ENCODE results near the gene TRAFD1. TPM values are rescaled to one million over a fixed set of nuclear protein-coding genes. Genes with fewer than 3 reads are reported as not detected.

Gene TRAFD1
- total and polyA plus RNA-seq, 2 of the 8 experiments (the other 6 are each of a cell fraction or from before 2014, with no cell fraction given) = 18.1 to 33.1 TPM

DNA sequence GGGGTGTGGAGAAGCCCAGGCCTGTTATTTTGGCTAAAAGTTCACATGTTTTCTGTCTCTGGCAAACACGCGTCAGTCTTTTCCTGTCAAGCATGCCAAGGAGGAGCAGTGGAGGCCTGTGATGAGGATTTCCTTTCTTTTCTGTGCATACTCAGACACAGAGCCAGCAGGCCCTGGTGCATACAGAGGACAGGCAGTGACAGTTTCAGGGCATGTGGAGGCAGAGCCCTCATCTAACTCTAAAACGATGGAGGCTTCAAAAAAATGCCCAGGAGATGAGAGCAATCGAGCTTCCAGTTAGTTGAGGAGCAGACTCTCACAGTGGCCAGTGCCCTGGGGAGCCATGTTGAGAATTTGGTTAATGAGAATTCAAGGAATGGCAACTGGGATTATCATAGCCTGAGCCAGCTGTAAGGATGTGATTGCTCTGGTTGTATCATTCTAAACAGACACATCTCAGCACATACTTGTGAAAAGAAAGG, 66.5 kb downstream of the TRAFD1 start:
- Histone ChIP-seq H2BK15ac (ENCODE audit: low read length) (no peak overlapping the region), H3K23ac (ENCODE audit: insufficient read length) (no peak overlapping the region), H4K91ac (replicated peaks; ENCODE audit: insufficient read length, low read length) (no peak overlapping the region), H3K9me3 (ENCODE audit: insufficient read depth in 2 of 2, low read depth in 1 of 2, low read length in 1 of 2) (no peaks in the 10 kb centered on the region), H3K14ac (ENCODE audit: insufficient read length) (no peak overlapping the region), H3K4ac (replicated peaks; ENCODE audit: insufficient read length, low read depth, low read length) (no peak overlapping the region), H3K36me3 (ENCODE audit: control insufficient read depth in 2 of 4, insufficient read depth in 4 of 4, low read length in 3 of 4) (peaks cover 6 to 31% (median 11%) of the 10 kb centered on the region in 4 experiments; a peak in 6 of 8 replicates), H4K5ac (ENCODE audit: insufficient read length, low read depth, low read length) (no peak overlapping the region), H2AFZ (ENCODE audit: low read length) (no peak overlapping the region), H3K4me1 (replicated peaks in 1 of 4; ENCODE audit: control insufficient read depth in 3 of 4, insufficient read depth in 4 of 4, low read length in 3 of 4) (no peaks in the 10 kb centered on the region), H2BK20ac (ENCODE audit: low read length) (no peak overlapping the region), H4K20me1 (replicated peaks in 1 of 2; ENCODE audit: control insufficient read depth in 1 of 2, insufficient read depth in 2 of 2, low read length in 2 of 2) (no peaks in the 10 kb centered on the region), H3K27me3 (replicated peaks in 1 of 4; ENCODE audit: control insufficient read depth in 3 of 4, extremely low read depth in 1 of 4, insufficient read depth in 3 of 4, low read length in 3 of 4) (no peaks in the 10 kb centered on the region), H3K23me2 (ENCODE audit: low read depth, low read length) (no peaks in the 10 kb centered on the region), H3K4me2 (ENCODE audit: insufficient read depth in 1 of 2, low read depth in 2 of 2, low read length in 2 of 2) (no peak overlapping the region), H3K4me3 (ENCODE audit: extremely low read depth in 1 of 4, insufficient read depth in 2 of 4, low read depth in 3 of 4, low read length in 4 of 4) (no peak overlapping the region), H3K56ac (replicated peaks; ENCODE audit: insufficient read length, low read depth, low read length) (no peak overlapping the region), H4K8ac (ENCODE audit: extremely low read depth, insufficient read depth, low read length) (no peak overlapping the region), H3K79me1 (ENCODE audit: low read depth, low read length) (no peaks in the 10 kb centered on the region), H3K18ac (ENCODE audit: extremely low read depth, low read length) (no peak overlapping the region), H3K9ac (replicated peaks in 1 of 4; ENCODE audit: extremely low read depth in 1 of 4, low read depth in 3 of 4, low read length in 3 of 4) (no peak overlapping the region), H2AK5ac (ENCODE audit: low read depth, low read length) (no peak overlapping the region), H3K79me2 (ENCODE audit: control insufficient read depth in 1 of 2, insufficient read depth in 2 of 2, low read length in 2 of 2) (no peaks in the 10 kb centered on the region), H3K27ac (ENCODE audit: low read depth, low read length) (no peak overlapping the region), H2BK120ac (replicated peaks; ENCODE audit: low read depth, low read length) (no peak overlapping the region), H2BK12ac (ENCODE audit: low read depth, low read length) (no peak overlapping the region), H2BK5ac (ENCODE audit: low read depth, low read length) (no peak overlapping the region)
- CTCF ChIA-PET (ENCODE audit: partially characterized antibody) = interaction anchor here (0.6 to 5.9 kb wide), 4 partner anchors 11 to 351 kb away, joined by 3 to 22 read pairs (median 4); no protein-coding TSS in a partner anchor
- DNase-seq (ENCODE audit: low read depth in 1 of 2, low spot score in 2 of 2) (no peak), FAIRE-seq (no peak)
- POLR2A ChIA-PET (ENCODE audit: partially characterized antibody) = interaction anchor here (1.4 kb wide), 1 partner anchor 213 kb away, joined by 3 read pairs; no protein-coding TSS in a partner anchor
- TF ChIP-seq RAD21 (IDR thresholded peaks at IDR 0.05 in 1 of 2, conservative IDR thresholded peaks at IDR 0.05 in 1 of 2; ENCODE audit: low read depth in 2 of 2, low read length in 2 of 2) (no peak), SP2 (IDR thresholded peaks at IDR 0.05; ENCODE audit: low read length) (no peak), JUND (IDR thresholded peaks at IDR 0.05; ENCODE audit: low read length) (no peak), CTBP2 (IDR thresholded peaks at IDR 0.05; ENCODE audit: borderline replicate concordance, insufficient read depth, insufficient read length, low read length) (no peak), CBX8 (IDR thresholded peaks at IDR 0.05; ENCODE audit: borderline replicate concordance, low read depth, low read length) (no peak), RXRA (IDR thresholded peaks at IDR 0.05; ENCODE audit: insufficient read depth, low read depth, low read length) (no peak), FOSL1 (IDR thresholded peaks at IDR 0.05; ENCODE audit: insufficient read depth, low read depth, low read length) (no peak), POLR2AphosphoS5 (IDR thresholded peaks at IDR 0.05; ENCODE audit: low read depth, low read length) (no peak), NANOG (IDR thresholded peaks at IDR 0.05; ENCODE audit: insufficient read depth, low read depth, low read length, poor library complexity, severe bottlenecking) (no peak)
- WGBS, 2 experiments (ENCODE audit: extremely low coverage in 1 of 2, insufficient coverage in 1 of 2, insufficient read length in 1 of 2, insufficient replicate concordance in 2 of 2, low coverage in 1 of 2, low lambda C conversion rate in 2 of 2, missing lambda C conversion rate in 1 of 2) = 86% methylated on average over 2 of the region's 4 CpGs; no CpG with 5 or more reads in 1 of the 2 experiments

Measured in H1 (cell line).